ENCODE measurements around the gene HDAC7.
"Not testable (repeated sequence)": the region's sequence is repeated elsewhere in the genome, so short reads cannot be mapped to it uniquely, and the experiment has no call there.

The HDAC7 gene

DNA sequence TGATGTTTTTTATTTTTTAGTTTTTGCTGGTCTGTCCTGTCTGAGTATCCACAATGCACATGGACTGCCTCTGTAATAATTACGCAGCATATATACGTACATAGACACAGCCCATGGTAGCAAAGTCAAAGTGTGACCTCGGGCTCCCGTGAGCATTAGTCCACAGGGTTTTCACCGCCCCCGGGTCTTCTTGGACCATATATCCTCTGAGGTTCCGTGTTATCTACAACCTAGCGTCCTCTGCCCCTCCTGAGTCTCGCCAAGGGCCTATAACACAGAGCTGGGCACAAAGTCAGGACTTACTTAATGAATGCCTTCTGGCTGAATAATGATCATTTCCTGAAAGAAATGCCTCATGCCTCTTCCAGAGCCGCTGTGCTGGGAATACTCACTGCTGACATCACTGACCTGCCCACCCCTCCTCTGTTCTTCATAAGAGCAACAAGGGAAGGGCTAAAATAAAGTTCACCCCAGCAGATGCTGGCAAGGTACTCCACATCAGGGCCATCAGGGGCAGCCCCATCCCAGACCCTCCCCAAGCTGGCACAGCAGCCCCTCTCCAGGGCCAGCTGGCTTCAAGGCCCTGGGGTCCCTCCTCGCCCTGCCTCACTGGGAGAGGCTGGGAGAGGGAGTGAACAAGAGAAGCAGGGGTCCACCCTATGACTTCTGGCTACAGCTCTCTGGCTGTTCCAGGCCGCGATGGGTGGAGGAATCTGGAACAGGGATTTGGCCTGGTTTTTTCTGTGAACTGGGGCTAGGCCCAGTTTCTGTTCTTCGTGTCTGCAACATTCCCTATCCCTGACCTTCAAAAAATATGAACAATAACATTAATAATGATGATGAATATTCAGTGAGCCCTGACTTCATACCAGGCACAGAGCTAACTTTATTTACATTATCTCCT, 7.9 kb downstream of the HDAC7 start:
- no peak for DNase-seq

DNA sequence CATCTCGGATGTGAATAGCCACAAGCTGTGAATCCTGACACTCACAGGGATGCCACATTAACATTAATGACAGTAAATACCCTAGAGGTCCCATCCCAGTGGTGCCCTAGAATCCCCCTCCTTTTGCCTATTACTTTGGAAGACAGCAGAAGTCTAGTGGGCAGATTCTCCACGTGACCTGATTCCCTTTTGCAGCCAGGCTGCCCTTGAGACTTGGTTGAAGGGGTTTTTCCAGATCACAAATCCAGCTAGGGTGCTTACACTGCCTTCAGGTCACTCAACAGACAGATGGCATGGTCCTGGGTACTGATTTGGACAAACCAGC, 8.7 kb downstream of the HDAC7 start:
- DNase-seq, result no peak

DNA sequence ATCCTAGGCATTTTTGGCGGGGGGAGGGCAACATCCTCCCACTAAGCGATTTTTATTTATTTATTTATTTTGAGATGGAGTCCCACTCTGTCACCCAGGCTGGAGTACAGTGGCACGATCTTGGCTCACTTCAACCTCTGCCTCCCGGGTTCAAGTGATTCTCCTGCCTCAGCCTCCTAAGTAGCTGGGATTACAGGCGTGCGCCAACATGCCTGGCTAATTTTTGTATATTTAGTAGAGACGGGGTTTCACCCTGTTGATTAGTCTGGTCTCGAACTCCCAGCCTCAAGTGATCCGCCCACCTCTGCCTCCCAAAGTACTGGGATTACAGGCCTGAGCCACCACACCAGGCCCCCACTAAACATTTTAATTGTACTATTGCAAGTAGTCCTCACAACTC, 10.2 kb downstream of the HDAC7 start:
- DNase-seq, result not testable (repeated sequence)

DNA sequence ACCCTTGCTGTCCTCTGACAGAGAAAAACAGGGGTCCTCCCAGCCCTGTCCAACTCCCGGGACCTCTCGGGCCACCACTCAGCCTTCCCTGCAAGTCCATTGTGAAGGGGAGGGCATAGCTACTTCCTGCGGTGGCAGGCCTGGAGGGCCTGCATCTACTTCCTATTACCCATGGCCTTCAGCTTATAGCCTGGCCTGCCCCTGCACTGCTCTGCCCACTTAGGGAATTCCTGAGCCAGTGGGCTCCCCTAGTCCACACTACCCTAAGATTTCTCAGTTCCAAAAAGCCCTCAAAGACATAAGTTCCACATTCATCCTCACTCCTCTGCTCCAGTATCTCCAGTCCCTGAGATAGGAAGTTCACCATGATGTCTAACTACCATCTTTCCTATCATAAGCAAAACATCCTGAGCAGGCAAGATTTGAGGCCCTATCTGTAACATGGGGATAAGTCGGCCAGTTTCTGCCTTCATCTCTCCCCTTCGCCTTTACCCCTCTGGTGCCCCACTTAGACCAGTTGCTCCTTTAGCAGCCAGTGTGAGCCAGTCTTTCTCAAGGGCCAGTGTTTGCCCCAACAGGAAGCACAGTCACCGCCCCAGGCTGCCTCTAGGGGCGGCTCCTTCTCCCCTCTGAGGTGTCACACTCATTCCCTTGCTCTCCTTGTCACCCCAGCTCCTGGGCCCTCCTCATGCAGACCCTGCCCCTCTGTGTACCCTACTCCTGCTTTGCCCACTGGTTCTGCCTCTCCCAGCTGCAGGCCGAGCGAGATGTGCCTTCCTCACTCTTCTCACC, 10.9 kb downstream of the HDAC7 start:
- peak; percentile 65 for DNase-seq

DNA sequence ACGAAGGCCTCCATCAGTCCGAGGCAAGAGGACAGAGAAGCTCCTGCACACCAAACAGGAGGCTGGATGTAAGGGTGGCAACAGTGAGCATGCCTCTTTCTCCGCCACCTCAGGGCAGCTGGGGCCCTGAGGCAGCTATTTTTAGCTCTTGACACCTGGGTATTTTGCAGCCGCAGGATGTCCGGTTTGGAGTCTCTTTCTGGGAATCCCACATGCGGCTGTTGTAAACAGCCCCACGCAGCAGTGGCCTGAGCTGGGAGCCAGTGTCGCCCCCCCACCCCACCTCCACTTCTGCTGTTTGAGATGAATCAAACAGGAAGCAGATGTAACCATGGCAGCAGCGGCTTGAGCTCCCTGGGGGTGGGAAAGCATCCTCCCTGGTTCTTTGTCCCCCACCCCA, 11.7 kb downstream of the HDAC7 start:
- peak; percentile 91 for DNase-seq

DNA sequence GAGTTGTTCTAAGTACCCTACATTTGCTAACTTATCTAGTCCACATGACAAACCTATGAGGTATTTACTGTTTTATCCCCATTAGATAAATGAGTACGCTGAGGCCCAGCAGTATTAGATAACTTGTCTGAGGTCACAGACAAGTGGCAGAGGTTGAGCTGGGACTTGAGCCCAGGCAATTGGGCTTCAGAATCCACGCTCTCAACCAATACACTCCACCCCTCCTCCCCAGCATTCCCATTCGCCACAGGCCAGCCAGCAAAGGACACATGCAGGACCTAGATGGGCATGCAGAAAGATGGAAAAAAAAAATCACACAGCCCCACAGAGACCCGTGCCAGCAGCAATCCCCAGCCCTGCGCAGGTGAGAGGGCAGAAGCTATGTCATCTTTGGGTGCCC, 12.4 kb downstream of the HDAC7 start:
- DNase-seq, result no peak

DNA sequence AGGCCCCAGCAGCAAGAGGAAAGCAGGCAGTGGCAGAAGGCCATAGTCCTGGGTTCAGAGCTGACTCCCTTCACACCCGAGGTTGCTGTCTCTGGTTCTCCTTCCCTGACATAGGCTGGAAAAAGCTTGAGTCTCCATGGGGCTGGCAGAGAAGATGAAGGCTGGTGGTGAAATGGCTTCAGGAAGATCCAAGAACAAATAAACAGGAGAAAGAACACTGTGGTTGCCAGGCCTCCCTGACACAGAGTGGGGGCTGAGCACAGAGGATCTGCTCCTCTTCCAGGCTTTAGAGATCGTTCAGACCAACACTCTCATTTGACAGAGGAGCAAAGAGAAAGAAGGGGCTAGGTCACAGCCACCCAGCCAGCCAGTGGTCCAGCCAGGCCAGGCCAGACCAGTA, 14.3 kb downstream of the HDAC7 start:
- DNase-seq, result no peak

DNA sequence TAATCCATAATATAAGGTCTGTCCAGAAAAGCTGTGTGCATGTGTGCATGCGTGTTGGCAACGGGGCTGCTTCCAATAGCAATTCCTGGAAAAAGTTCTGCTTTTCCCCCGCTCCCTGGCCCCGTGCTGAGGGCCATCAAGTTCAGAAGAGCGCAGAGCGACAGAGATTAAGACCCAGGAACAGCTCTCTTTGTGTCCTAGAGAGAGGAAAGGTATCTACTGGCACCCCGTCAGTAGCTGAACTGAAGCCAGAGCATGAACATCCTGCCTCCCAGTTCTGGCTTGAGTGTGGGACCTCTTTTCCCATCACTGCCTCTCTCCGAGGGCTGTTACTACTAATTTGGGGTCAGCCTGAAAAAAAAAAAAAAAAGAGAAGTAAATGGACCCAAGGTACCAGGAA, 15.5 kb downstream of the HDAC7 start:
- no peak for DNase-seq

DNA sequence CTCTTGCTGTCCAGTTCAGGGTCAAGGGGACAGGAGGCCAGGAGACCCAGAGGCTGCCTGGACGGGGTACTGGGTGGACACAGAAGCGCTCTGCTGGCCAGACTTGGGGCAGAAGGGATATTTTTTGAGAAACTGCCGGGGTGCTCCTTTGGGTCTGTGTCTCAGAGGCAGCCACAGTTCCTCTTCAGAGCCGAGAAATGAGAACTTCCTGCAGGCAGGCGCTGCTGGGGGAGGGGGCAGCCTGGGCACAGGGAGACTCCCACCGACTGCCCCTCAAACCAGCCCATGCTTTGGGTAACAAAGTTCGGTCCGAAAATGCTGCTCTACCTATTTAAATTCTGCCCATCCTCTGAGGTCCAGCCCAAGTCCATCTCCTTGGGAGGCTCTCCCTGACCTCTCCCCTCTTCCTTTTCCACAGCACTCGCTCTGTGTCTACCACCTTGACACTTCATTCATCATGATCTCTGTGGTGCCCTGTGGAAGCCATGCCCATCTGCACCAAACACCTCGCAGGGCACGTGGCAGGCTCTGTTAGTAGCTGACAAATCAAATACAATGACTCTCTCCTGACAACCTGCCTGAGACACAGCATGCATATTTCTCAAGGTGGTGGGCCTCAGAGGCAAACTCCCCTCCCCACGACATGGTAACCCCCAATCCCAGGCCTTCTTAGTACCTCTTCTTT, 16.4 kb downstream of the HDAC7 start:
- no peak for DNase-seq

DNA sequence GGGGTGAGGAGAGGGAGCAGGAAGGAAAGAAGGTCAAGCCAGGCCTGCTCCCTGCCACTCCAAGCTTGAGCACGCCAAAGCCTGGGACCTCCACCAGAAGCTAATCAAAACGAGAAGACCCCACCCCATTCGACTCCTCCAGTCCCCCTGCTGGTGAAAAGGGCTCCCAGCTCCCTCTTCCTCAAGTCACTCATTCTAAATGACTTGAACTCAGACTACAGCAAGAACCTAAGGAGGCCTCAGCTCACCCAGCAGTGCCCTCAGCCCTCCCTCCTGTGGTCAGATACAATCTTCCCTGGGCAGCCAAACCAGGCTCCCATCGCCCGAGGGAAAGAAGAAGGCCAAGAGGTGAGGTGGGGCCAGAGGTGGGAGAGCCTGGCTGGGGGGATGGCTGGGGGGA, 17.4 kb downstream of the HDAC7 start:
- no peak for DNase-seq

DNA sequence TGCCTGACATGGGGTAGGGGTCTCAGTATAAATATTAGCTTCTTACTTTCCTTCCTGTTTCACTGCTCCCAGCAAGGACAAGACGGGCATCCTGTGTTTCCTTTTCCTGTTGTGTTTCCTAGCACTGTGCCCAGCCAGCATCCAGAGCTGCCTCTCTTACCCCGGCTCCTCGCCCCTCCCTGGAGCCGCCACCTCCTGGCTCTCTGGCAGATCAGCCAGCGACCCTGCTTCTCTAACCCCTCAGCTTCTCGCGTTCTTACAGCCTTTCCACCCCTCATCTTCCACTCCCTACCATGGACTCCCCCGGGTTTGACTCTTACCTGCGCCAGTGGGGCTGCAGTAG, 17.8 kb downstream of the HDAC7 start:
- DNase-seq, result no peak

DNA sequence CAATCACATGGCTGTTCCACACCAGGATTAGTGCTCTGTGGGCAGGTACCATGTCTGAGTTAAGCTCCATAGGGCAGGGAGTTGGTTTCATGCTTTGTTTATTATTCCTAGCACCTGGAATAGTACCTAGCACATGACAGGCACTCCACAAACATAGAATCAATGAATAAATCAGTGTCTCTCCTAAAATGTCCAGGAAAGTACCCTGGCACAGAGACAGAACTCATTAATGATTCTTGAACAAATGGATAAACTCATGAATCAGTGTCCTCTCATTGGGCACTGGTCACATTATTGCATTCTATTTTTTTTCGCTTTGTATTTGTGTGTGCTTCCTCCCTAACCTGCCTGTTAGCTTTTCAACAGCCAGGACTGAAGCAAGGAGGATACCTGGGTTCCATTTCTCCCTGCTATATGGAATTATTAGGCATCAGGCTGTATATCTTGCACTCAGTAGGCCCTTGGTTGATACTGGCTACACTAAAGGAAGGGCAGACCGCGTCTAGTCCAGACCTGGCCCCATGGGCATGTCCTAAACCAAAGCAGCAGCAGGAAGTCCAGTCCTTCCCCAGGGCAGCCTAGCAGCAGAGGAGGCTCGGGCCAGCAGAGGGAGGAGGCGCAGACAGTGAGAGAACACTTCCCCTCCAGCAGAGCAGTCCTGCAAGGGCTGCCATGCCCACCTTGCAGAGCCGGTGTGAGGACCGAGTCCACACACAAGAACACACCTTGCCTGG, 18.4 kb downstream of the HDAC7 start:
- no peak for DNase-seq

DNA sequence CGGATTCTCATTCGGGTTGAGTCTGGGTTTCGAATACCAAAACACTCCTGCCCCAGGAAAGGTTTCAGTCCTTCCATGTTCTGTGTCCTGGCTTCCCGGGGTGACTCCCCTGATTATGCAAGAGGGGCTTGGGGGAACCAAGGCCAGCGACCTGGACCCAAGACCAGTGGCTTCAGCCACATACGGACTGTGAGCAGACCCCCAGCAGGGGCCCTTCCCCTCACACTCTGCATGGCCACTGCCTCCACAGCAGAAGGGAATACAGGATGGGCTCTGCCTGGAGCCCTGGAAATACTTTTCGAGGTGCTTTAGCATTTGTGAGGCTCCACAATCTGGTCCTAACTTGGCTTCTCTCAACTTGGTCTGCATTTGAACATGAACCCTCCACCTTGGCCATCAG, 19.1 kb downstream of the HDAC7 start:
- DNase-seq, result no peak

DNA sequence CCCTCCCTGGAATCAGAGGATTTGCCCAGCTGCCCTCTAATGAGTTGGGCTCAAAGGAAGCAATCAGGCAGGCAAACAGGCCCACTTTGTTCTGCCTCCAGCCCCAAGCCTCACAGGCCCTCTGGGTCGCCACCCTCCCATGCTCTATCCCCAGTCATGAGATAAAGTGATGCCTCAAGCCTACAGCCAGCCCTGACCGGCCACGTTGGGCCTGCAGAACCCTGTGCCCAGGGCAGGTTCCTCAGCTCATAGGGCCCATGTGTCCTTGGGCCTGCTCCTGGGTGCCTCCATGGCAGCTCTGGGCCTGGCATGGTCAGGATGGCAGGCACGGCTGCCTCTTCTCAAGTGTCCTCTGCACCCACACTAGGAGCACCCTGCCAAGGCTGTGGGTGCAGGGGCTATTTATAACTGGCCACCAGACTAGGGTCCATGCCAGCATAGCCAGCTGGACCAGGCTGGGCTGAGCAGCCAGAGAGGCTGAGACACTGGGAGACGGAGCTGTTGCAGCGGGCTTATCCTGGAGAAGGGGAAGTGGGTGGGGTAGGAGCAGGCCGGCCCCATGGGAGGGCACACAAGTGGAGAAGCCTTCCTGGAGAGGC, 20.2 kb downstream of the HDAC7 start:
- no peak for DNase-seq

DNA sequence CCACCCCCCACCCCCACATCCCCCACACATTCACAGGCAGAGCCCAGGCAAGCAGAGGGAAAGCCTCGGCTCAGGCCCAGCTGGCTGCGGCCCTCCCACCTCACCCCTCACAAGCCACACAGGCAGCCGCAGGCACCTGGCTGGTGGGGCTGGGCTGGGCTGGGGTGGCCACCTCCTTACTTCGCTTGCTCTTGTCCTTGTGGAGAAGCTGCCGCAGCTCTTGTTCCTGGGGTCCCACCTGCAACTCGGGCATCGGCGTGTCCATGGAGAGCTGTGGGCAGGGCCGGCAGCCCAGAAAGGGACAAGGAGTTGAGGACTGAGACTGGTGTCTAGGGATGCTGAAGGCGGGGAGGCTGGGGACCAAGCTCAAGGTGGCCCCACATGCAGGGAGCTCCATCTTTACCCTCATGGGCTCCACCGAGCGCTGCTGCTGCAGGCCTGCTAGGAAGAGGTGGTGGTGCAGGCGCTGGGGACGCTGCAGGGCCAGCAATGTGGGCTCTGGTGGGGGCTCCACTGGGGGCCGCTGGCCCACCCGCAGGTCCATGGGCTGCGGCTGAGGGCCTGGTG, 21.2 kb downstream of the HDAC7 start:
- DNase-seq, result no peak

DNA sequence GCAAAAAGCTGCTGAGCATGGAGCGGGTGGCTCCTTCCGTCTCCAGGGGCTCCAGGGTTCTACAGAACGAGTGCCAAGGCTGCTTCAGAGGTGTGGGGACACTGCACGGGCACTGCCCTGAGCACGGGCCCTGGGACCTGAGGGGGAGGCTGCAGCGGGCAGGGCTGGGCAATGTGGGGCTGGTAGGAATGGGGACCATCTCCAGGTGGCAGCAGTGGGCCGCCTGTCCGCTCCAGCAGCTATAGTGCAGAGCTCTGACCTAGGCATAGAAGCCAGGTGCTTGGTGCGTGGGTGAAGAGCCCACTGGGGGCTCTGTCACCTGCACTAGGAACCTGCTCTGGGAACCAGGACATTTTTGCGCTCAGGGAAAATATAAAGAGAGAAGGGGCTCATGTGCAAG, 22.3 kb downstream of the HDAC7 start:
- DNase-seq, result peak; percentile 57

DNA sequence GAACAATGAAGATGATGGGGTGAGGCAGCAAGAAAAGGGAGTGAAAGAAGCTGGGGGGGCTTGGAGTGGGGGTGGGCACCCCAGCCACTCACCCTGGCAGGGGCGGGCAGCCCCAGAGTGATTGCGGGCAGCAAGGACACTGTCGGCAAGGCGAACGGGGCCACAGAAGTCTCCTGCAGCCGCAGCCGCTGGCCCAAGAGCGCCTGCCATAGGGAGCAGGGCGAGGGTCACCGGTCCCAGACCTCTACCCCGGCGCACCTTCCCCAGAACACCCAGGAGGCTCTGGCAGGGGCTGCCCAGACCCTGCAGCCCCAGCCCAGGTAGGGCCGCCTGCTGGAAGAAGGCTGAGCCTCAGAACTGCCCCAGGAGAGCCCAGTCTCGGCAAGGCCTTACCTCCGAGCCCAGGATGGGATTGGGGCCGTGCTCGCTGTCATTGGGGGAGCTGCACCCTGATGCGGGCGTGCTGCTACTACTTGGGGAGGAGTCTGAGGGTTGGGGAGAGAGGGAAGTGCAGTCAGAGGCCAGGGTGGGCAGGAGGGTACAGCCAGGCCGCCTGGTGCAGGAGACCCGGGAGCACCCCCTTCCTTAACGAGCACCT, 23.8 kb downstream of the HDAC7 start:
- DNase-seq, result no peak

DNA sequence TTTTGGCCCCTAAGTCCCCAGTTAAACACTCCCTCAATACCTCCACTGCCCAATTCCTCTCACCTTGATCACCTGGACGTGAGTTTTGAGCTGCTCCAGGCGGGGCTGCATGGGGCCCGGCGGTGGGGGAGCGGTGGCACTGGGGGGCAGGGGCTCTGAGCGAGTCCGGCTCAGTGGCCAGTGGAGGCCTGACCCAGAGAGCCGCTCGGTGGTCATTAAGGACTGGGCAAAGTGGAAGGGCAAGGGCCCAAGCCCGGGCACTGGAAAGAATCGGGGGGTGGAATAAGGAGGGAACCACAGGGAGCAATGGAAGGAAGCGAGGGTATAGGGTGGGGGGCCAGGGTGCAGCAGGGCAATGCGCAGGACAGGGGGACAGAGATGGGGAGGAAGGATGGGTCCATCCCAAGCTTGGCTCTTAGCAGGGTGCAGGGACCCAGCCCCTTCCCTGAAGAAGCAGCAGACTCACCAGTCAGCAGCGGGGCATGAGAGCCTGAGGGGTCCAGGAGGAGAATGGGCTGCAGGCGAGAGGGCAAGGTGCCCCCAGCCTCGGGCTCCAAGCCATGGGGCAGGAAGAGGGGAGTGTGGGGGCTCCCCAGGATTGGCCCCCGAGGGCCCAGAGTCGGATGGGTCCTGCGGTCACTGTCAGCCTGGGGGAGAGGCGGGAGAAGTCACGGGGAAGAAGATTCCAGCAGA, 24.4 kb downstream of the HDAC7 start:
- no peak for DNase-seq

DNA sequence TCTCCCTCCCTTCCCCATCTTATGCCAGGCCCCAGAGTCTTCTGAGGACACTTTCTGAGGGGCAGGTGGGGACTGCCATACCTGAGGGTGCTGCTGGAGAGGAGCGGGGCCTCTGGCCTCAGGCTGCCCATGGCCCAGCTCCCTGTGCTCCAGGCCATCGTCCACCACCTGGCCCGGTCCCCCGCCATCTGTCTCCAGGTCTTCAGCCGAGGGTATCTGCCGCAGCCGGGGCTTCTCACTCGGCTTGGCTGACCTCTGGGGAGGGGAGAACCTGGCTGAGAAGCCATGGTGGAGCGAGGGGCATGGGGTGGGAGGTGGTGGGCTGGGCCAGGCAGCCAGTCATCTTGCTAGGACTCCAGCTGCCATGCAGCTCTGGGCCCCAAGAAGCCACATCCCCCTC, 25.0 kb downstream of the HDAC7 start:
- no peak for DNase-seq

DNA sequence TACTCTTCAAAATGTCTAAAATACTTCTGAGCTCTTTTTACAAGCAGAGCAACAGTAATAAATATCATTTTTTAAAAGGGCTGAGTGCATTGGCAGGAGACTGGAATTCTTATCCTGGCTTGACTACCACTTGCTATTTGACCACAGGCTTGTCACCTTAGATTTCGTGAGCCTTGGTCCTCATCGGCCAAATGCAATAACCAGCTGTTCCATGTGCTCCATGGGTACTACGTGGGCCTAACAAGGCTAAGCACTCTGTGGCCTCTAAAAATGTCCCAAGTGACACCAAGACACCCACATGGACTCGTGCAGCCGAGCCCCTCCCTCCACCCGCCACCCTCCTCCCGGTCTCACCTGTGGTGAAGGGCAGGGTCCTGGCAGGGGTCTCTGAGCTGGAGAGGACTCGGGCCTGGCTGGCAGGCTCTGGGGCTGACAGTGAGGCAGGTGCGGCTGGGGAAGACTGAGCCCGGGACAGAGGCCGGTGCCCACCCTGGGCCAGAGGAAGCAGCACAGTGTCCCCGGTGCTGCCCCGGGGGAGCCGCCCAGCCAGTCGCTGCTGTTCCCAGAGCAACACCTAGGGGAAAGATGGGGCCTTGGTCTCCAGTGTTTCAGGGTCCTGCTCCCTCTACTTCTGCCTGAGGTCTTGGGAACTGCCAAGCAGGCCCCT, 26.6 kb downstream of the HDAC7 start:
- DNase-seq, result no peak

DNA sequence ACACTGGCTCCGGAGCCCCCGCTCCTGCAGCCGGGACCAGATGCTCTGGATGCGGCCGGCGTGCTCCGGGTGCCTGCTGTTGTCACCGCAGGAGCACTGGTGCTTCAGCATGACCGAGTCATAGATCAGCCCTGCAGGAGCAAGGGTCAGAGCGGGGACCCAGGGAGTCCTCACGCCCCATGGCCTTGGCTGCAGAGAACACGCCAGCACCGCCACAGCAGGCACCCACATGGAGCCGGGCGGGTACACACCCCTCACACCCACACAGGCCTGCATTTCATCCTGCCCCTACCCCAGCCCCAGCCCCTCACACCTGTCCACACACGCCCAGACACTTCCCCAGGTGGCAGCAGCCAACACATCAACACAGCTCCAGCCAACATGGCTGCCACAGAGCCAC, 27.8 kb downstream of the HDAC7 start:
- no peak for DNase-seq

Data from CD4-positive, alpha-beta T cell treated with Interleukin-12 subunit alpha and Interleukin-12 subunit beta, for 1 hour (primary cell).